Activated CD4-positive, alpha-beta memory T cell treated with anti-CD3 and anti-CD28 coated beads, Interleukin-2, amount 10 ng/mL, durations not matched to agents 7 days and 5 days (primary cell): ENCODE data around the gene SPEG. TPM values are rescaled to one million over a fixed set of nuclear protein-coding genes. Genes with fewer than 3 reads are reported as not detected.
A peak's percentile ranks its signal among the peaks of the same experiment; 100 is the strongest.

Experiments
- CTCF ChIA-PET: fragments of 350-600 bp; sonication (Branson Sonifier 250); formaldehyde crosslinking; loops from one replicate; lab custom pipeline; 2021; ENCODE audit warnings: antibody characterized with exemption, inconsistent platforms; lab: Charles Lee
- POLR2A ChIA-PET: fragments of 350-600 bp; sonication (Branson Sonifier 250); formaldehyde crosslinking; loops from one replicate; lab custom pipeline; 2021; ENCODE audit warnings: antibody characterized with exemption; lab: Charles Lee
- DNase-seq: peaks from one replicate; pipeline ENCODE4 v3.0.0-alpha.2; 2020
- H3K27ac Mint-ChIP-seq: one replicate; pipeline ENCODE4 v1.8.0; 2021; ENCODE audit warnings: mild to moderate bottlenecking, mixed read lengths
- H3K27me3 Mint-ChIP-seq: one replicate; pipeline ENCODE4 v1.8.0; 2021; ENCODE audit warnings: mixed read lengths
- H3K36me3 Mint-ChIP-seq: one replicate; pipeline ENCODE4 v1.8.0; 2021; ENCODE audit warnings: low read depth, mixed read lengths
- H3K4me1 Mint-ChIP-seq: one replicate; pipeline ENCODE4 v1.8.0; 2021; ENCODE audit warnings: mixed read lengths
- H3K4me3 Mint-ChIP-seq: one replicate; pipeline ENCODE4 v1.8.0; 2021; ENCODE audit warnings: mild to moderate bottlenecking, mixed read lengths
- H3K9me3 Mint-ChIP-seq: one replicate; pipeline ENCODE4 v1.8.0; 2021; ENCODE audit warnings: mixed read lengths
- total RNA-seq, 2 experiments: library from RNA; stranded (reverse); gene quantifications; one replicate each; pipeline ENCODE4 v1.2.3, GENCODE V29; 2021

The SPEG gene
- total RNA-seq, 2 experiments from 2014 or later: 0.20 to 1.1 TPM

- no peak for DNase-seq
- POLR2A ChIA-PET: no interaction called here
- H3K4me3 Mint-ChIP-seq: no peak overlapping the region
- H3K9me3 Mint-ChIP-seq: no peaks in the 10 kb centered on the region
- H3K4me1 Mint-ChIP-seq: peaks cover 2% of the 10 kb centered on the region
- H3K27me3 Mint-ChIP-seq: peaks cover 31% of the 10 kb centered on the region
- H3K27ac Mint-ChIP-seq: no peak overlapping the region
- no peaks in the 10 kb centered on the region for H3K36me3 Mint-ChIP-seq
- CTCF ChIA-PET: interaction anchor here (1.0 to 1.4 kb wide), 2 partner anchors 12 to 18 kb away, joined by 3 to 4 read pairs; no protein-coding TSS in a partner anchor
Measured at GRCh38 chr2:219449609-219450008, 15.0 kb downstream of the SPEG start.

DNA sequence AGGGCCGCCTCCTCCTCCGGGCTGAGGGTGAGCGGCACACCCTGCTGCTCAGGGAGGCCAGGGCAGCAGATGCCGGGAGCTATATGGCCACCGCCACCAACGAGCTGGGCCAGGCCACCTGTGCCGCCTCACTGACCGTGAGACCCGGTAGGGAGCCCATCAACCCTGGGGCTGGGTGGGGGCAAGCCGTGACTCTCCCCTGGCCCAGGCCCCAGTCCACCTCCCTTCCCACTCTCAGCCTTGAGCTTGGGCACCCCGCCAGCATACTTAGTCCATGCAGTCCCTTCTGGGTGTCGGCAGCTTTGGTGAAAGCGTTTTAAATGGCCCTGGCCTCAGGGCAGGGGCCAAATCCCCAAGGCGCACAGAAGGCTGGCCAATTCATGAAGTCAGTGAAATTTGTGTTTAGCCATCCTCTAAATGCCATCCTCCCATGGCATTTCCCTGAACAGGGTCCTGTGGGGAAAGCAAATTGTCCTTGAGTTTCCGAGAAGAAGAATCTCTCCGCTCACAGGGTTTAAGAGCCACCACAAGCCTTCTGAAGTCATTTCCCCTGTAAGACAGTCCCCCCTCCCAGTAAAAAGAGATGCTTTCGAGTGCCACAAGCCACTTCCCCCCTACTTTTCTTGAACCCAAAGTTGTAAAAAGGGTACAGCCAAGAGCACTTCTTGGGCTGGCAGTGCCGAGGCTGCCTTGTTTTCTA is 17.2 kb downstream of the SPEG start:
- Mint-ChIP-seq H3K4me3 (no peak overlapping the region), H3K27ac (no peak overlapping the region), H3K36me3 (no peaks in the 10 kb centered on the region), H3K4me1 (peaks cover 2% of the 10 kb centered on the region), H3K27me3 (peaks cover 28% of the 10 kb centered on the region), H3K9me3 (no peaks in the 10 kb centered on the region)
- DNase-seq: no peak
- ChIA-PET CTCF (no interaction called here), POLR2A (no interaction called here)

DNA sequence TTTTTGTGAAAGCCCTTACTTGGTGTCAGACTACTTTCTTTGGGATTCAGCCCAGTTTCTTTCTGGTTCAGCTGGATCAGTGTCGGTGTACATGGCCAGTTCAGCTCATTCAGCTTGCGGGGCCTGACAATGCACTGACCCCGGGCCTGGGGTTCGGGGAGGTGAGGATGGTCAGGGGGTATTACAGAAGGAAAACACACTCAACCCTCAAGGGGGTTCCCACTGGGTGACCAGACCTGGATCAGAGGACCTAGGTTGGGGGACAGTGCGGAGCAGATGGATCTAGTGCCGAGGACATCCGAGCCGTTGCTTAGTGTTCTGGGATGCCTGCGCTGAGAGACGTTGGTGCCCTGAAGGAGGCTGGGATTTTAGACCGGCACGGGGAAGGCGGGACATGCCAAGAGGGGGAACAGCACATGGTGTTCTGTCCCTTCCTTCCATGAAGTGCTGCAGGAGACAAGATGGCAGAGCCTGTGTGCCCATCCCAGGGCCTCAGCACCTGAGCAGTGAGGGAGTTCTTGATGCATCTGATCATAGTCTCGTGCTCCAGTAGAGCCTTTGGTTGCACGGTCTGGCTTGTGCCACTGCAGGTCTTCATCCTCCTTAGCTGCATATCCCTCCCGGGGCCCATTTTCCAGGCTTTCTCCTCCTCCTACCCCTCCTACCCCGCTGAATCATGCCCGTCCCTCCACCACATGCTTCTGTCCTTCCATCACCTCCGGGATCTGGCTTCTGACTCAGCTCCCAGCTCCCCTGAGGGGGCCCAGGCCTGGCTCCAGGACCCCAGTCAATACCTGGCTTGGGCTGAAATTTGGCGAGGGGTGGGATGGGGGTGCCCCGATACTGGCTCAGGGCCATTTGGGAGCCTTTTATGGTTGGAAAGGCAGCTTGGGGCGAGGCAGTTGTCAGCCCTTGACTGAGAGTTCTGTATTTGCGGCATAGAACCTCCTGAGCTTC is 18.0 kb downstream of the SPEG start:
- no peaks in the 10 kb centered on the region for H3K36me3 Mint-ChIP-seq
- POLR2A ChIA-PET: no interaction called here
- H3K4me3 Mint-ChIP-seq: no peak overlapping the region
- H3K27ac Mint-ChIP-seq: no peak overlapping the region
- H3K4me1 Mint-ChIP-seq: peaks cover 2% of the 10 kb centered on the region
- H3K27me3 Mint-ChIP-seq: peaks cover 24% of the 10 kb centered on the region
- no peaks in the 10 kb centered on the region for H3K9me3 Mint-ChIP-seq
- CTCF ChIA-PET: interaction anchor here (0.9 to 1.3 kb wide), 2 partner anchors 10 to 77 kb away, joined by 3 to 4 read pairs; no protein-coding TSS in a partner anchor
- no peak for DNase-seq

- POLR2A ChIA-PET: no interaction called here
- Mint-ChIP-seq H3K36me3 (no peaks in the 10 kb centered on the region), H3K9me3 (no peaks in the 10 kb centered on the region), H3K27ac (no peak overlapping the region), H3K4me3 (no peak overlapping the region), H3K4me1 (peaks cover 3% of the 10 kb centered on the region), H3K27me3 (peaks cover 24% of the 10 kb centered on the region)
- DNase-seq: no peak
- CTCF ChIA-PET: interaction anchor here (1.3 kb wide), 1 partner anchor 76 kb away, joined by 4 read pairs; no protein-coding TSS in a partner anchor
Measured at GRCh38 chr2:219453671-219454590, 19.3 kb downstream of the SPEG start.

DNA sequence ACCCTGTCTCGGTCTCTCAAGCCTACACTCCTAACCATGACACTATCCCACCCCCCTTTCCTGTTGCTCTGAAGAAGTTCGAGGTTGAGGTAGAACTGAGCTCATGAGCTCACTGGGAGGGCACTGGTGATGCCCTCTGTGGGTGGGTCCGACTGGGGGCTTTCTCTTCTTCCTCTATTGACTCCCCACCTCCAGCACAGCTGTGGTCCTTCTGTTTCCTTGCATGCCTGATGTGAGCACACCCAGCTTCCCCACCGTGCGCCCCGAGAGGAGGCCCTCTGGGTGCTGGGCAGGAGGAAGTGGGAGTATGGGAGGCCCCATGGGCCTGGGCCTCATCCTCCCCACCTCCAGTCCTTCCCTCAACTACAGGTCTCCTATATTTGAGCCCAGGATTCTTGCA is 20.9 kb downstream of the SPEG start:
- DNase-seq: no peak
- Mint-ChIP-seq H3K4me1 (peaks cover 1% of the 10 kb centered on the region), H3K36me3 (no peaks in the 10 kb centered on the region), H3K9me3 (no peaks in the 10 kb centered on the region), H3K27ac (no peak overlapping the region), H3K4me3 (no peak overlapping the region), H3K27me3 (peaks cover 9% of the 10 kb centered on the region)
- ChIA-PET CTCF (interaction anchor here (1.3 to 1.9 kb wide), 2 partner anchors 43 to 74 kb away, joined by 3 to 5 read pairs; partner anchors contain the start of gene GMPPA), POLR2A (no interaction called here)

- H3K27ac Mint-ChIP-seq: no peak overlapping the region
- H3K4me3 Mint-ChIP-seq: no peak overlapping the region
- CTCF ChIA-PET: interaction anchor here (1.0 to 2.5 kb wide), 4 partner anchors 9 to 72 kb away, joined by 3 to 20 read pairs (median 3); no protein-coding TSS in a partner anchor
- H3K27me3 Mint-ChIP-seq: peaks cover 5% of the 10 kb centered on the region
- H3K4me1 Mint-ChIP-seq: peaks cover 5% of the 10 kb centered on the region
- POLR2A ChIA-PET: no interaction called here
- H3K36me3 Mint-ChIP-seq: no peaks in the 10 kb centered on the region
- DNase-seq: no peak
- no peaks in the 10 kb centered on the region for H3K9me3 Mint-ChIP-seq
Measured at GRCh38 chr2:219457784-219458369, 23.2 kb downstream of the SPEG start.

DNA sequence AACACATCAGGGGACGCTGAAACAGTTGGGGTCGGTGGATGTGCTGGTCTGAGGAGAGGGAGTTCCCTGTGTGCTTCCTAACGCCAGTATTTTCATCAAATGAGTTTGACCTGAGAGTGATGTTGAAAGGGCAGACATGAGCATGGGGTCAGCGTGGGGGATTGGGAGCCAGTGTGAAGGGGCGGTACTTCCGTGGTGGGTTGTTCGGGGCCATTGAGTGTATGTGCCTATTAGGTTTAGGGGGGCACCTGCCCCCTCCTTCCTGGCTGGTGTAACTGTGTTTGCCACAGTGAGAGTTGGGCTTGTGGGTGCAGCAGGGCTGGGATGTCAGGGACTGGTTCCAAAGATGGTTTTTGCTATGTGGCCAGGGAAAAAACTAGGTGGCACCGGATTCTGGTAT is 24.4 kb downstream of the SPEG start:
- no peaks in the 10 kb centered on the region for H3K9me3 Mint-ChIP-seq
- H3K4me3 Mint-ChIP-seq: no peak overlapping the region
- POLR2A ChIA-PET: no interaction called here
- H3K36me3 Mint-ChIP-seq: no peaks in the 10 kb centered on the region
- H3K27ac Mint-ChIP-seq: no peak overlapping the region
- CTCF ChIA-PET: interaction anchor here (1.0 to 2.5 kb wide), 3 partner anchors 14 to 71 kb away, joined by 3 to 20 read pairs (median 3); no protein-coding TSS in a partner anchor
- H3K27me3 Mint-ChIP-seq: no peaks in the 10 kb centered on the region
- H3K4me1 Mint-ChIP-seq: peaks cover 5% of the 10 kb centered on the region
- DNase-seq: no peak

- H3K27ac Mint-ChIP-seq: no peak overlapping the region
- peak; percentile 39 for DNase-seq
- POLR2A ChIA-PET: no interaction called here
- H3K4me1 Mint-ChIP-seq: peaks cover 5% of the 10 kb centered on the region
- no peaks in the 10 kb centered on the region for H3K27me3 Mint-ChIP-seq
- no peaks in the 10 kb centered on the region for H3K36me3 Mint-ChIP-seq
- CTCF ChIA-PET: interaction anchor here (1.0 to 2.5 kb wide), 3 partner anchors 13 to 70 kb away, joined by 3 to 20 read pairs (median 3); no protein-coding TSS in a partner anchor
- H3K4me3 Mint-ChIP-seq: no peak overlapping the region
- no peaks in the 10 kb centered on the region for H3K9me3 Mint-ChIP-seq
Measured at GRCh38 chr2:219459460-219460311, 25.0 kb downstream of the SPEG start.

DNA sequence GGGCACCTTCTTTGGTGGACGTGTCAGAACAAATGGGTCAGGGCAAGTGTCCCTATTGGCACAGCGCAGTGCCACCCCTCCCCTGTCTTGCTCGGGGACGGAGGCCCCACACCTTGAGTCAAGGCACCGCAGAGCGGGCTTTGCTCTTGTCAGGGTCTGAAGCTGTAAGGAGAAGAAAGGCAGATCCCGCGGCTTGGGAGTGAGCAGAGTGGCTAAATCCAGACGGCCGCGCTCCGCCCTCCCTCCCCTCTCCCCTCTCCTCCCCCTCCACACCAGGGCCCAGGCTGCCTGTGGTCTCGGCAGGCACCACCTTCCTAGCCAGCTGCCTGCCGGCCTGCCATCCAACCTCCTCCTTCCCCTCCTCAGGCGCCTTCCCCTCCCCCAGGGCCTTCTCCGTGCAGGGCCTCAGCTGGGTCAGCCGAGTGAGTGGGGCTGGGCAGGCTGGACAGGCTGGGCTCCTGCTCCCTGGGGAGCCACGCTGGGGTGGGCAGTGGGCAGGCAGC is 25.8 kb downstream of the SPEG start:
- H3K9me3 Mint-ChIP-seq: no peaks in the 10 kb centered on the region
- no peaks in the 10 kb centered on the region for H3K36me3 Mint-ChIP-seq
- no peaks in the 10 kb centered on the region for H3K27me3 Mint-ChIP-seq
- ChIA-PET POLR2A (no interaction called here), CTCF (interaction anchor here (1.4 kb wide), 1 partner anchor 70 kb away, joined by 10 read pairs; no protein-coding TSS in a partner anchor)
- H3K4me1 Mint-ChIP-seq: peaks cover 5% of the 10 kb centered on the region
- DNase-seq: no peak
- no peak overlapping the region for H3K27ac Mint-ChIP-seq
- H3K4me3 Mint-ChIP-seq: no peak overlapping the region

DNA sequence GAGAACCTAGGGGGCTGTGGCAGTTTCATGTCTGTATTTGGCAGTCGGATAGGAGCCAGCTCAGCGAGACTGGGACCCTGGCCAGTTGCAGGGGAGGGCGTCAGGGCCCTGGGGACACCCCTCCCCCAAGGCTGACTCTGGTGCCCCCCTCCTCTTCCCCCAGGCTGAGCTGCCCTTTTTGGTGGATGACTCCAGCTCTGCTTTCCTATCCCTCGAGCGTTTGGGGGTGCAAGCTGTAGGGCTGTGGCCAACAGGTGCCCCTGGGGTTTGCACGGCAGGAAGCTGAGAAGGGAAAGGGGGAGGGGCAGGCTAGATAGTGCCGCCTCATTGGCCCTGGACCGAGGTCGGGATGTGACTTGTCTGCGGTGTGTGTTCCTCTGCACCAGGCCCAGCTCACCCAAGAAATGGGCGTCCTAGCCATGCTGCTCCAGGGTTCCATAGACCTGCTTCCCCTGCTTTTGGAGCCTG is 26.4 kb downstream of the SPEG start:
- H3K4me1 Mint-ChIP-seq: peaks cover 5% of the 10 kb centered on the region
- H3K27me3 Mint-ChIP-seq: no peaks in the 10 kb centered on the region
- POLR2A ChIA-PET: no interaction called here
- H3K27ac Mint-ChIP-seq: no peak overlapping the region
- H3K9me3 Mint-ChIP-seq: no peaks in the 10 kb centered on the region
- DNase-seq: peak; percentile 30
- CTCF ChIA-PET: interaction anchor here (0.9 to 1.4 kb wide), 3 partner anchors 11 to 69 kb away, joined by 4 to 10 read pairs (median 4); partner anchors contain the start of gene GMPPA
- no peak overlapping the region for H3K4me3 Mint-ChIP-seq
- H3K36me3 Mint-ChIP-seq: no peaks in the 10 kb centered on the region

DNA sequence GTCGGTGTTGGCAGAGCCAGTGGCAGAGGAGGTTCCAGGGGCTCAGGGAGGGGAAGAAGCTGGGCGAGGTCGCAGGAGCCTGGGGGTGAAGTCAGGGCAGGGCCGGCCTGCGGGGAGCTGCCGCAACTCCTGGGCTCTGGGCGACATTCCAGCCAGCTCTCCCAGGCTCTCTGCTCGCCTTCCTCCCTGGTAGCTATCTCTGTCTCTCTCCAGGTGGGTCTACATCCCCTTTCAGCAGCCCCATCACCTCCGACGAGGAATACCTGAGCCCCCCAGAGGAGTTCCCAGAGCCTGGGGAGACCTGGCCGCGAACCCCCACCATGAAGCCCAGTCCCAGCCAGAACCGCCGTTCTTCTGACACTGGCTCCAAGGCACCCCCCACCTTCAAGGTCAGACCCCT is 27.0 kb downstream of the SPEG start:
- H3K27ac Mint-ChIP-seq: no peak overlapping the region
- no peaks in the 10 kb centered on the region for H3K9me3 Mint-ChIP-seq
- peaks cover 5% of the 10 kb centered on the region for H3K4me1 Mint-ChIP-seq
- no peak for DNase-seq
- POLR2A ChIA-PET: no interaction called here
- CTCF ChIA-PET: interaction anchor here (0.9 to 1.4 kb wide), 3 partner anchors 12 to 68 kb away, joined by 4 to 10 read pairs (median 4); partner anchors contain the start of gene GMPPA
- H3K27me3 Mint-ChIP-seq: no peaks in the 10 kb centered on the region
- no peaks in the 10 kb centered on the region for H3K36me3 Mint-ChIP-seq
- no peak overlapping the region for H3K4me3 Mint-ChIP-seq
